ELR (cell line): ENCODE results near the gene LRRC27.

Experiments used
- DNase-seq: peaks from one replicate; pipeline ENCODE4 v3.0.0-alpha.2; 2015; ENCODE audit warnings: low read depth

Gene LRRC27

GRCh38 chr10:132414402-132415016, 82.5 kb downstream of the LRRC27 start:
- no peak for DNase-seq

- DNase-seq = no peak
These were observed 83.3 kb downstream of the LRRC27 start for GRCh38 chr10:132415255-132415654.

- DNase-seq = no peak
These were observed 84.0 kb downstream of the LRRC27 start for GRCh38 chr10:132415956-132416355.

GRCh38 chr10:132416566-132417256, 84.7 kb downstream of the LRRC27 start:
- no peak for DNase-seq

- no peak for DNase-seq
These were observed 85.4 kb downstream of the LRRC27 start for GRCh38 chr10:132417257-132417910.

GRCh38 chr10:132417957-132418441, 86.0 kb downstream of the LRRC27 start:
- no peak for DNase-seq

GRCh38 chr10:132418527-132419416, 86.8 kb downstream of the LRRC27 start:
- no peak for DNase-seq

- no peak for DNase-seq
These were observed 87.8 kb downstream of the LRRC27 start for GRCh38 chr10:132419538-132420468.

- DNase-seq = no peak
These were observed 88.5 kb downstream of the LRRC27 start for GRCh38 chr10:132420469-132420980.

- DNase-seq = no peak
These were observed 89.2 kb downstream of the LRRC27 start for GRCh38 chr10:132420981-132421846.

- no peak for DNase-seq
These were observed 90.1 kb downstream of the LRRC27 start for GRCh38 chr10:132421847-132422751.

GRCh38 chr10:132422903-132423825, 91.2 kb downstream of the LRRC27 start:
- no peak for DNase-seq

- DNase-seq = no peak
These were observed 92.2 kb downstream of the LRRC27 start for GRCh38 chr10:132423966-132424861.

GRCh38 chr10:132425029-132425756, 93.2 kb downstream of the LRRC27 start:
- no peak for DNase-seq

GRCh38 chr10:132425757-132426155, 93.8 kb downstream of the LRRC27 start:
- no peak for DNase-seq
